ENCODE measurements around the gene NPHP1.

GRCh38 chr2:110157153-110157793 lies 47.5 kb downstream of the NPHP1 start:
- TF ChIP-seq CTCF (IDR thresholded peaks at IDR 0.05) = peak in 1 of 3 donors; percentile 44
- TF ChIP-seq POLR2A (IDR thresholded peaks at IDR 0.05) = no peak

Measured in lower leg skin (tissue), 3 donors.